GM23248 (cell line): ENCODE measurements around the gene LZTS2.

Experiments used
- EZH2 ChIP-seq: fragments of 200-600 bp; sonication (generic); IDR thresholded peaks from 2 replicates; pipeline ENCODE4 v1.6.1; 2018; ENCODE audit warnings: antibody characterized with exemption, mild to moderate bottlenecking; ENCODE audit not compliant: insufficient read depth, poor library complexity, severe bottlenecking
- EZH2phosphoT487 ChIP-seq: fragments of 200-600 bp; sonication (generic); IDR thresholded peaks from 2 replicates; pipeline ENCODE4 v1.6.1; 2018; ENCODE audit warnings: antibody characterized with exemption, moderate library complexity, mild to moderate bottlenecking, low read depth; ENCODE audit not compliant: insufficient read depth

GRCh38 chr10:100997360-100998182 is 2.0 kb upstream of the LZTS2 start:
- TF ChIP-seq EZH2 (no peak), EZH2phosphoT487 (no peak)
